GM13976 (cell line): ENCODE results near the gene FOXP1.

Experiments used
- DNase-seq: peaks from one replicate; pipeline ENCODE4 v3.0.0; 2012; ENCODE audit warnings: low spot score
- CTCF ChIP-seq: IDR thresholded peaks from 2 replicates; pipeline ENCODE4 v1.5.1; 2012; ENCODE audit warnings: borderline replicate concordance, mild to moderate bottlenecking; ENCODE audit not compliant: insufficient read depth; ENCODE audit errors: extremely low read depth, missing control alignments, control extremely low read depth
- in situ Hi-C: fragments of 300-500 bp; cut with MboI; formaldehyde crosslinking; loops from one replicate; pipeline ENCODE4 v1.12.0; 2022; ENCODE audit warnings: low sequenced_read_pairs, mixed read lengths, inconsistent platforms; ENCODE audit not compliant: unreplicated experiment

Gene FOXP1

GRCh38 chr3:71346061-71346460 is 237.5 kb downstream of the FOXP1 start:
- no peak for TF ChIP-seq CTCF
- DNase-seq: no peak
- in situ Hi-C loops: no loop called here

DNA sequence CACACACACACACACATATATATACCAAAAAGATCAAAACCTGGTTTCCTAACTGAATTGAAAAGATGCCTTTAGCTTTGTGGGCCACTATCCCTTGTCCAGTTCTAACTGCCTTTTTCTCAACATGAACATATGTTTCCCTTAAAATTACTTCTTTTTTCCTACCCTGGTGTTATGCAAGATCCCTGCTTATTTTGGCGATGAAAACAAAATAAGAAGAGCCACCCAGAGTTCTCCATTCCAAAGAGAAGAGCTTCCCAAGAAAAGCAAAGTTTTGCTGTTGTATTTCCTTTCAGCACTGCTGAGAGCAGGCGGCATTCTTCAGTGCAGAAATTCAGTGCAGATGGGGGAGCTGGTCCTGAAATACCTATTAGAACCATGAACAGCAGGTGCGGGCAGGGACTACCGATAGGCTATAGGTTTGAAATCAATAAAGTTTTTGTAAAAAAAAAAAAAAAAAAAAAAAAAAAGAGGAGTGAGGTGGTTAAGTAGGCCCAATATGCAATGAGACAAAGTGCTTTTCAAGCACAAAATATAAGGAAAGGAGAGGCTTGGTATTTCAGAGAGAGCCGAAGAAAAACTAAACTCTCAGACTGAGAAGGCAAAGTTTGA is 238.0 kb downstream of the FOXP1 start:
- TF ChIP-seq CTCF: no peak
- no peak for DNase-seq
- in situ Hi-C loops: no loop called here

DNA sequence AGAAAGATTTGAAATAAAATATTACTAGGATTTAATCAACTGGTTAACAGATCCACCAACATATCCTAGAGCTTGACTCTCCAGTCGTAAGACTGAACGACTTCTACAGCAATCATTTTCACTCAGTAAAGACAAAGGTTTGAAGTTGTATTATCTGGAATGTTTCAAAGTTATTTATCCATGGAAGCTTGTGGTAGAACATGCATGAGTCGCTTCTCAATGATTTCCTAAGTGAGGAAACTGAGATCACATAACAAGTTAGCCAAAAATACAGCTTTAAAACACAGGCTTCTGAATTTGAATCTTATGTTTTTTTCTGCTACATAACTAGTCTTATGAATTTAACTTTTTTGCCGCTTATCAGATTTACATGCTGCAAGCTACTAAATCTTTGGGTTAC is 241.8 kb downstream of the FOXP1 start:
- no peak for DNase-seq
- in situ Hi-C loops: no loop called here
- TF ChIP-seq CTCF: no peak

DNA sequence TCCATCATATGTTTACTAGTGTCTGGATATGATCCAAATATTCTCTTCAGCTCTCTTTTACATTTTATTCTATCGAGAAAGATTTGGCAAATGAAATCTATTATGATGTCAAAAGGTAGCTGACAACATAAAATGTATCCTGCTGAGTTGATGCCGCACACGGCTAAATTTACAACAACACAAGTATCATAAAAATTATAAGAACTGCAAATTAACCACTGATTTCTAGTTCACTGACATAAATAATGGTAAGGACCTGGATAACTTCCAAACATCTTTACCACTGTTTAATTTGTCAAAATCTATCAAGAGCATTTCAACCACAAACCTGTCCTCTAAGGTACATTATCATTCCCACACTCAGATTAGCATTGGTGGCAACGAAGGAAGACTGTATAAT is 244.5 kb downstream of the FOXP1 start:
- in situ Hi-C loops: no loop called here
- DNase-seq: no peak
- TF ChIP-seq CTCF: no peak

DNA sequence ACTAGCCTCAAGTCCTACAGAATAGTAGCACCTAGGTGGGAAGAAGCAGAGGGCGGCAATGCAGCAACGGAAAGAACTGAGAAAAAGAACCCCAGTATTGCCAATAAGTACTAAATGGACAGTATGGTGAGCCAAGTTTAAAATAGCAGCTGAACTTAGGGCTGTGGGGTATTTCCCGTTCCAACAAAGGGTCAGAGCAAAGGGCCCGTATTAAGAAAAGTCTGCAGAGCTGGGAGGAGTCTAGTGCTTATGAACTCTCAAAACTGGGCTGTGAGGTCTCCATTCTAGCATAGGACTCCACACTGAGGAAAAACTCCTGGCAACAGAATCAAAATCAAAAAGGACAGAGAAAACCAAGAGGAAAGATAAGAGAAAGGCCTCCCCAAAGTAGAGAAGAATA is 250.7 kb downstream of the FOXP1 start:
- TF ChIP-seq CTCF: no peak
- in situ Hi-C loops: no loop called here
- DNase-seq: no peak

DNA sequence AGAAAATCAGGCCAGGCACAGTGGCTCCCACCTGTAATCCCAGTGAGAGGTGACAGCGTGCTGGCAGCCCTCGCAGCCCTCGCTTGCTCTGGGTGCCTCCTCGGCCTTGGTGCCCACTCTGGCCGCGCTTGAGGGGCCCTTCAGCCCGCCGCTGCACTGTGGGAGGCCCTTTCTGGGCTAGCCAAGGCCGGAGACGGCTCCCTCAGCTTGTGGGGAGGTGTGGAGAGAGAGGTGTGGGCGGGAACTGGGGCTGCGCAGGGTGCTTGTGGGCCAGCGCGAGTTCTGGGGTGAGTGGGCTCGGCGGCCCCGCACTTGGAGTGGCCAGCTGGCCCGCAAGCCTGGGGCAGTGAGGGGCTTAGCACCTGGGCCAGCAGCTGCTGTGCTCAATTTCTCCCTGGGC is 252.6 kb downstream of the FOXP1 start:
- no peak for TF ChIP-seq CTCF
- no peak for DNase-seq
- in situ Hi-C loops: no loop called here

- no peak for DNase-seq
- no peak for TF ChIP-seq CTCF
- in situ Hi-C loops: no loop called here
Observed at GRCh38 chr3:71330505-71330904, 253.0 kb downstream of the FOXP1 start.
